Caco-2 (cell line): ENCODE results near the gene GRK3. TPM values are rescaled to one million over a fixed set of nuclear protein-coding genes. Genes with fewer than 3 reads are reported as not detected.

Experiments used
- BruUV-seq: library from RNA; stranded (reverse); fragments of 400-500 nt; replicated peaks from 2 replicates; lab custom pipeline; 2021; lab: Mats Ljungman, UMichigan
- CTCF ChIA-PET: fragments of 300-600 bp; sonication (Branson Sonifier 250); formaldehyde crosslinking; loops from one replicate; lab custom pipeline; 2022; ENCODE audit warnings: antibody characterized with exemption; lab: Charles Lee
- POLR2A ChIA-PET: fragments of 300-600 bp; sonication (Branson Sonifier 250); formaldehyde crosslinking; loops from one replicate; lab custom pipeline; 2022; ENCODE audit warnings: antibody characterized with exemption; lab: Charles Lee
- DNase-seq, 2 experiments: peaks; one replicate each; pipeline versions ENCODE4 v3.0.0 to v3.0.0-alpha.2; 2020 to 2022
- H3K27me3 ChIP-seq: replicated peaks from 2 replicates; pipeline ENCODE4 v1.6.0; 2011; ENCODE audit warnings: low read length; ENCODE audit not compliant: control insufficient read depth, insufficient read depth
- H3K36me3 ChIP-seq: 2 replicates; pipeline ENCODE4 v1.5.1; 2011; ENCODE audit warnings: low read length; ENCODE audit not compliant: control insufficient read depth, insufficient read depth
- H3K4me1 ChIP-seq: fragments of 250-450 bp; sonication (Bioruptor Pico); 2 replicates; pipeline ENCODE4 v1.5.1; 2020; ENCODE audit warnings: mild to moderate bottlenecking
- H3K4me3 ChIP-seq: 2 replicates; pipeline ENCODE4 v1.5.1; 2011; ENCODE audit warnings: low read depth, mild to moderate bottlenecking, control low read depth, low read length
- H3K9me3 ChIP-seq: fragments of 250-450 bp; sonication (Bioruptor Pico); 2 replicates; pipeline ENCODE4 v1.5.1; 2020; ENCODE audit warnings: mild to moderate bottlenecking, moderate library complexity
- H3K27ac Mint-ChIP-seq: one replicate; pipeline ENCODE4 v1.8.0; 2022; ENCODE audit warnings: mixed read lengths; ENCODE audit not compliant: unreplicated experiment
- H3K27me3 Mint-ChIP-seq: one replicate; pipeline ENCODE4 v1.8.0; 2022; ENCODE audit warnings: mixed read lengths; ENCODE audit not compliant: insufficient read depth, unreplicated experiment
- H3K36me3 Mint-ChIP-seq: one replicate; pipeline ENCODE4 v1.8.0; 2022; ENCODE audit warnings: mild to moderate bottlenecking, mixed read lengths; ENCODE audit not compliant: insufficient read depth, unreplicated experiment
- H3K4me1 Mint-ChIP-seq: one replicate; pipeline ENCODE4 v1.8.0; 2022; ENCODE audit warnings: low read depth, mixed read lengths; ENCODE audit not compliant: unreplicated experiment
- H3K4me3 Mint-ChIP-seq: one replicate; pipeline ENCODE4 v1.8.0; 2022; ENCODE audit warnings: mild to moderate bottlenecking, moderate library complexity, mixed read lengths; ENCODE audit not compliant: unreplicated experiment
- H3K9me3 Mint-ChIP-seq: one replicate; pipeline ENCODE4 v1.8.0; 2022; ENCODE audit warnings: mixed read lengths; ENCODE audit not compliant: unreplicated experiment
- intact Hi-C: fragments of 100-400 bp; cut with micrococcal nuclease; formaldehyde crosslinking; loops from one replicate; pipeline ENCODE4 v1.10.0; 2022; ENCODE audit not compliant: unreplicated experiment
- total RNA-seq: library from RNA; stranded (reverse); gene quantifications from 2 replicates; pipeline ENCODE4 v1.2.3, GENCODE V29; 2022
- TF ChIP-seq, protein P1 (sequence below), 2 experiments: fragments of 200-600 bp in 1 of 2; IDR thresholded peaks; 1 replicate in 1 of 2; 2 replicates in 1 of 2; pipeline versions ENCODE4 v1.5.1 to v1.8.0; 2011 to 2022; ENCODE audit warnings: antibody characterized with exemption in 1 of 2, control low read depth in 1 of 2, inconsistent platforms in 1 of 2, low read depth in 1 of 2, low read length in 1 of 2, mild to moderate bottlenecking in 1 of 2, moderate library complexity in 1 of 2; ENCODE audit not compliant: insufficient read depth in 1 of 2, severe bottlenecking in 1 of 2, unreplicated experiment in 1 of 2

The GRK3 gene
- total RNA-seq, 1 experiment from 2014 or later, result 9.7 TPM

DNA sequence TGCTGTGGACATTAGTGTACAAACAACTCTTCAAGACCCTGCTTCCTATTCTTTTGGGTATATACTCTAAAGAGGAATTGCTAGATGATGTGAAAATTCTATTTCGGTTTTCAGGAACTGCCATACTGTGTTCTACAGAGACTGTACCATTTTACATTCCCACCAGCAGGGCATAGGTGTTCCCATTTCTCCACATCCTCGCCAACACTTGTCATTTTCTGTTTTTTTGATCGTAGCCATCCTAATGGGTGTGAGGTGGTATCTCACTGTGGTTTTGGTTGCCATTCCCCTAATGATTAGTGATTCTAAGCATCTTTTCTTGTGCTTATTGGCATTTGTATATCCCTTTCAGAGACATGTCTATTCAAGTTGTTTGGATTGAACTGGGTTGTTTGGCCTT is 29.8 kb upstream of the GRK3 start:
- no peaks in the 10 kb centered on the region for H3K36me3 ChIP-seq
- intact Hi-C loops, result no loop called here
- H3K4me1 ChIP-seq, result no peaks in the 10 kb centered on the region
- Mint-ChIP-seq H3K9me3 (peaks cover 10% of the 10 kb centered on the region), H3K27ac (no peak overlapping the region), H3K27me3 (peaks cover 23% of the 10 kb centered on the region), H3K4me1 (no peaks in the 10 kb centered on the region), H3K4me3 (no peak overlapping the region), H3K36me3 (no peaks in the 10 kb centered on the region)
- POLR2A ChIA-PET, result no interaction called here
- no peak for DNase-seq
- no peaks in the 10 kb centered on the region for H3K27me3 ChIP-seq
- H3K4me3 ChIP-seq, result no peak overlapping the region
- TF ChIP-seq, protein P1, sequence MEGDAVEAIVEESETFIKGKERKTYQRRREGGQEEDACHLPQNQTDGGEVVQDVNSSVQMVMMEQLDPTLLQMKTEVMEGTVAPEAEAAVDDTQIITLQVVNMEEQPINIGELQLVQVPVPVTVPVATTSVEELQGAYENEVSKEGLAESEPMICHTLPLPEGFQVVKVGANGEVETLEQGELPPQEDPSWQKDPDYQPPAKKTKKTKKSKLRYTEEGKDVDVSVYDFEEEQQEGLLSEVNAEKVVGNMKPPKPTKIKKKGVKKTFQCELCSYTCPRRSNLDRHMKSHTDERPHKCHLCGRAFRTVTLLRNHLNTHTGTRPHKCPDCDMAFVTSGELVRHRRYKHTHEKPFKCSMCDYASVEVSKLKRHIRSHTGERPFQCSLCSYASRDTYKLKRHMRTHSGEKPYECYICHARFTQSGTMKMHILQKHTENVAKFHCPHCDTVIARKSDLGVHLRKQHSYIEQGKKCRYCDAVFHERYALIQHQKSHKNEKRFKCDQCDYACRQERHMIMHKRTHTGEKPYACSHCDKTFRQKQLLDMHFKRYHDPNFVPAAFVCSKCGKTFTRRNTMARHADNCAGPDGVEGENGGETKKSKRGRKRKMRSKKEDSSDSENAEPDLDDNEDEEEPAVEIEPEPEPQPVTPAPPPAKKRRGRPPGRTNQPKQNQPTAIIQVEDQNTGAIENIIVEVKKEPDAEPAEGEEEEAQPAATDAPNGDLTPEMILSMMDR (IDR thresholded peaks at IDR 0.05; ENCODE audit: insufficient read depth in 1 of 2, low read depth in 1 of 2, low read length in 1 of 2, severe bottlenecking in 1 of 2, unreplicated experiment in 1 of 2), result no peak
- H3K9me3 ChIP-seq, result no peaks in the 10 kb centered on the region
- no TSS peak for BruUV-seq
- CTCF ChIA-PET, result no interaction called here

DNA sequence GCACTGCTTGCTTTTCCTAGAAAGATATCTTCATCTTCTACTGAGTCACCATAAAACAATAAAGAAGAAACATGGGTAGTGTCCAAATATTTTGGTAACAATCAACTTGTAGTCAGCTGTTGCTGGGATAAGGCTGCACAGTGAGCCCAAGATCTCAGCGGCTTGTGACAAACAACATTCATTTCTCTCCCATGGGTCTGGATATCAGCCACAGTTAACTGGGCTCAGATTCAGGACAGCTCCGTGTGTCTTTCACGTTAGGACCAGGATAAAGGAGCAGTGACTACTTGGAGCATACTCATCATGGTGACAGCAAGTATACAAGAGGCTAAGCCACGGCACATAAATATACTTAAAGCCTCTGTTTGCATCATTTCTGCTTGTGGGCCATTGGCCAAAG is 27.9 kb upstream of the GRK3 start:
- no peak overlapping the region for H3K27ac Mint-ChIP-seq
- POLR2A ChIA-PET, result no interaction called here

GRCh38 chr22:25540166-25540907 is 24.1 kb upstream of the GRK3 start:
- H3K27me3 ChIP-seq, result no peaks in the 10 kb centered on the region
- no peaks in the 10 kb centered on the region for H3K9me3 ChIP-seq
- H3K36me3 Mint-ChIP-seq, result no peaks in the 10 kb centered on the region
- no peak overlapping the region for H3K27ac Mint-ChIP-seq
- H3K27me3 Mint-ChIP-seq, result peaks cover 3% of the 10 kb centered on the region
- BruUV-seq, result no TSS peak
- no peaks in the 10 kb centered on the region for H3K36me3 ChIP-seq
- H3K4me3 ChIP-seq, result no peak overlapping the region
- TF ChIP-seq, protein P1 (IDR thresholded peaks at IDR 0.05; ENCODE audit: insufficient read depth in 1 of 2, low read depth in 1 of 2, low read length in 1 of 2, severe bottlenecking in 1 of 2, unreplicated experiment in 1 of 2), result no peak
- no peak for DNase-seq
- intact Hi-C loops, result no loop called here
- H3K4me1 ChIP-seq, result no peaks in the 10 kb centered on the region
- ChIA-PET CTCF (no interaction called here), POLR2A (no interaction called here)
- no peaks in the 10 kb centered on the region for H3K9me3 Mint-ChIP-seq
- no peaks in the 10 kb centered on the region for H3K4me1 Mint-ChIP-seq
- no peak overlapping the region for H3K4me3 Mint-ChIP-seq

More for the DNA sequence above, 27.9 kb upstream of the GRK3 start:
- peaks cover 15% of the 10 kb centered on the region for H3K27me3 Mint-ChIP-seq
- H3K4me1 Mint-ChIP-seq, result no peaks in the 10 kb centered on the region
- no peaks in the 10 kb centered on the region for H3K4me1 ChIP-seq
- H3K4me3 ChIP-seq, result no peak overlapping the region
- no TSS peak for BruUV-seq
- H3K9me3 ChIP-seq, result no peaks in the 10 kb centered on the region
- H3K36me3 Mint-ChIP-seq, result no peaks in the 10 kb centered on the region
- TF ChIP-seq, protein P1 (IDR thresholded peaks at IDR 0.05; ENCODE audit: insufficient read depth in 1 of 2, low read depth in 1 of 2, low read length in 1 of 2, severe bottlenecking in 1 of 2, unreplicated experiment in 1 of 2), result no peak
- intact Hi-C loops, result no loop called here
- H3K9me3 Mint-ChIP-seq, result no peaks in the 10 kb centered on the region
- H3K27me3 ChIP-seq, result no peaks in the 10 kb centered on the region
- CTCF ChIA-PET, result no interaction called here
- no peak overlapping the region for H3K4me3 Mint-ChIP-seq
- H3K36me3 ChIP-seq, result no peaks in the 10 kb centered on the region
- no peak for DNase-seq
